SU-DHL-6 (cell line): ENCODE measurements around the gene GJD4.

ENCODE experiments used
- CTCF ChIP-seq: fragments of 200-600 bp; sonication (generic); IDR thresholded peaks from one replicate; pipeline ENCODE4 v1.5.1; 2017; ENCODE audit warnings: antibody characterized with exemption, mild to moderate bottlenecking, low read length, moderate library complexity; ENCODE audit not compliant: insufficient read depth, poor library complexity, severe bottlenecking
- EZH2phosphoT487 ChIP-seq: fragments of 200-600 bp; sonication (generic), shearing (Covaris generic); conservative IDR thresholded peaks from 2 replicates; pipeline ENCODE4 v1.6.1; 2018; ENCODE audit warnings: mild to moderate bottlenecking, antibody characterized with exemption, low read length, moderate library complexity, mixed read lengths

GRCh38 chr10:35565602-35566081 lies 39.5 kb upstream of the GJD4 start:
- TF ChIP-seq CTCF (no peak), EZH2phosphoT487 (no peak)
